ENCODE measurements around the gene TMA7.

GRCh38 chr3:48429317-48429959, 10.6 kb upstream of the TMA7 start:
- TF ChIP-seq, protein P1, sequence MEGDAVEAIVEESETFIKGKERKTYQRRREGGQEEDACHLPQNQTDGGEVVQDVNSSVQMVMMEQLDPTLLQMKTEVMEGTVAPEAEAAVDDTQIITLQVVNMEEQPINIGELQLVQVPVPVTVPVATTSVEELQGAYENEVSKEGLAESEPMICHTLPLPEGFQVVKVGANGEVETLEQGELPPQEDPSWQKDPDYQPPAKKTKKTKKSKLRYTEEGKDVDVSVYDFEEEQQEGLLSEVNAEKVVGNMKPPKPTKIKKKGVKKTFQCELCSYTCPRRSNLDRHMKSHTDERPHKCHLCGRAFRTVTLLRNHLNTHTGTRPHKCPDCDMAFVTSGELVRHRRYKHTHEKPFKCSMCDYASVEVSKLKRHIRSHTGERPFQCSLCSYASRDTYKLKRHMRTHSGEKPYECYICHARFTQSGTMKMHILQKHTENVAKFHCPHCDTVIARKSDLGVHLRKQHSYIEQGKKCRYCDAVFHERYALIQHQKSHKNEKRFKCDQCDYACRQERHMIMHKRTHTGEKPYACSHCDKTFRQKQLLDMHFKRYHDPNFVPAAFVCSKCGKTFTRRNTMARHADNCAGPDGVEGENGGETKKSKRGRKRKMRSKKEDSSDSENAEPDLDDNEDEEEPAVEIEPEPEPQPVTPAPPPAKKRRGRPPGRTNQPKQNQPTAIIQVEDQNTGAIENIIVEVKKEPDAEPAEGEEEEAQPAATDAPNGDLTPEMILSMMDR (IDR thresholded peaks at IDR 0.05): no peak
- TF ChIP-seq EP300 (IDR thresholded peaks at IDR 0.05) (no peak), POLR2A (IDR thresholded peaks at IDR 0.05; ENCODE audit: low read length) (peak; percentile 21; the same call in 1 of the 2 replicates), CEBPB (IDR thresholded peaks at IDR 0.05) (no peak), RFX5 (IDR thresholded peaks at IDR 0.05) (no peak), PHF8 (IDR thresholded peaks at IDR 0.05; ENCODE audit: borderline replicate concordance, low read depth) (peak; percentile 29; the same call in 1 of the 2 replicates)
- TF ChIP-seq, protein P2, sequence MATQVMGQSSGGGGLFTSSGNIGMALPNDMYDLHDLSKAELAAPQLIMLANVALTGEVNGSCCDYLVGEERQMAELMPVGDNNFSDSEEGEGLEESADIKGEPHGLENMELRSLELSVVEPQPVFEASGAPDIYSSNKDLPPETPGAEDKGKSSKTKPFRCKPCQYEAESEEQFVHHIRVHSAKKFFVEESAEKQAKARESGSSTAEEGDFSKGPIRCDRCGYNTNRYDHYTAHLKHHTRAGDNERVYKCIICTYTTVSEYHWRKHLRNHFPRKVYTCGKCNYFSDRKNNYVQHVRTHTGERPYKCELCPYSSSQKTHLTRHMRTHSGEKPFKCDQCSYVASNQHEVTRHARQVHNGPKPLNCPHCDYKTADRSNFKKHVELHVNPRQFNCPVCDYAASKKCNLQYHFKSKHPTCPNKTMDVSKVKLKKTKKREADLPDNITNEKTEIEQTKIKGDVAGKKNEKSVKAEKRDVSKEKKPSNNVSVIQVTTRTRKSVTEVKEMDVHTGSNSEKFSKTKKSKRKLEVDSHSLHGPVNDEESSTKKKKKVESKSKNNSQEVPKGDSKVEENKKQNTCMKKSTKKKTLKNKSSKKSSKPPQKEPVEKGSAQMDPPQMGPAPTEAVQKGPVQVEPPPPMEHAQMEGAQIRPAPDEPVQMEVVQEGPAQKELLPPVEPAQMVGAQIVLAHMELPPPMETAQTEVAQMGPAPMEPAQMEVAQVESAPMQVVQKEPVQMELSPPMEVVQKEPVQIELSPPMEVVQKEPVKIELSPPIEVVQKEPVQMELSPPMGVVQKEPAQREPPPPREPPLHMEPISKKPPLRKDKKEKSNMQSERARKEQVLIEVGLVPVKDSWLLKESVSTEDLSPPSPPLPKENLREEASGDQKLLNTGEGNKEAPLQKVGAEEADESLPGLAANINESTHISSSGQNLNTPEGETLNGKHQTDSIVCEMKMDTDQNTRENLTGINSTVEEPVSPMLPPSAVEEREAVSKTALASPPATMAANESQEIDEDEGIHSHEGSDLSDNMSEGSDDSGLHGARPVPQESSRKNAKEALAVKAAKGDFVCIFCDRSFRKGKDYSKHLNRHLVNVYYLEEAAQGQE (IDR thresholded peaks at IDR 0.05): no peak
